GM18858 (cell line): ENCODE data around the gene NEFH.

ENCODE experiments used
- ATAC-seq: cut with Tn5 transposase; IDR thresholded peaks from one replicate; pipeline ENCODE4 v1.9.1; 2021; ENCODE audit not compliant: unreplicated experiment

NEFH gene

DNA sequence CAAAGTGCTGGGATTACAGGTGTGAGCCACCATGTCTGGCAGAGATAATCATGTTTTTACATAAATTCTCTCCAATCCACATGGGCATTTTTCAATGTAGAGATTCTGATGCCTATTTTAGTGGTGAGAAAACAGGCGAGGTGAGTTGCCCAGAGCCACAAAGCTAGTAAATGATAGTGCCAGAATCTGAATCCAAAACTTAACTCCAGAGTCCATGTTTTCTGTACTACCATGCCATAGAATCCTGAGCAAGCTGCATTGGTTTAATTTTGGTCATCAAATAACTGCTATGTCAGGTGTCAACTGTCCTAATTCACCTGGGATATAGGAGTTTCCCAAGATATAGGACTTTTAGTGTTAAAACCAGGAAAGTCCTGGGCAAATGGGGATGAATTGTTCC, 13.6 kb downstream of the NEFH start:
- no peak for ATAC-seq

DNA sequence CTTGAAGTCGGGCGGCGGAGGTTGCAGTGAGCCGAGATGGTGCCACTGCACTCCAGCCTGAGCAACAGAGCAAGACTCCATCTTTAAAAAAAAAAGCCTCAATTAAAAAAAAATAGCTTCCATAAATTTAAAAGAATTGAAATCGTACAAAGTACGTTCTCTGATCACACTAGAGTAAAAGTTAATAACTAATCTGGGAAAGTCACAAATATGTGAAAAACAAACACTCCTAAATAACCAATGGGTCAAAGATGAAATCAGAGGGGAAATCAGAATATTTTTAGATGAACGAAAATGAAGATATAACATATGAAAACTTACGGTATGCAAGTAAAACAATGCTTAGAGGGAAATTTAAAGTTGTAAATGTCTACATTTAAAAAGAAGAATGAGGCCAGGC, 19.8 kb downstream of the NEFH start:
- no peak for ATAC-seq

DNA sequence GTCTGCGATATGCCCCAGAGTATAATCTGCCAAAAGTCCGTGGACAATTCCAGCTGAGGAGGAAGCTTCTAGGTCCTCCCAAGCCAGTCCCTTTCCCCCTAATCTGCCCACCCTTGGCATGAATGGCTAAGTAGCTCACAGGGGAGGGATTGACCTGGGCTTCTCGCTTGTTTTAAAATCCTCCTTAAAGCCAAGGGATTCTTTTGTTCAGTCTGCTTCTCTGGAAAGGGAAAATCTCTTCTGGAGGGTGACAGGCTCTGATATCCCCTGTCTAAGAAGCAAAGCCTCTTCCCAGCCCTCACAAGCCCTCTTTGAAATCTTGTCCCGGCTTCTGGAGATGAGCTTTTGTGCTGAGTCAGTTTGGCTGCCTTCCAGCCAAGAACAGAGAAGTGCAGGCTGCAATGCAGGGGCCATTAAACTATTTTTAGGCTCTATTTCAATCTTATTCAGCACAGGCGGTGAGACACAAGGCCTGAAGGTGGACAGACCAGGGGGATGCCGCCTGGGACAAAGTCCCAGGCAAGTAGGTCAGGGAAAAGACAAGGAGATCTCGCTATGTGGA, 23.9 kb downstream of the NEFH start:
- no peak for ATAC-seq

DNA sequence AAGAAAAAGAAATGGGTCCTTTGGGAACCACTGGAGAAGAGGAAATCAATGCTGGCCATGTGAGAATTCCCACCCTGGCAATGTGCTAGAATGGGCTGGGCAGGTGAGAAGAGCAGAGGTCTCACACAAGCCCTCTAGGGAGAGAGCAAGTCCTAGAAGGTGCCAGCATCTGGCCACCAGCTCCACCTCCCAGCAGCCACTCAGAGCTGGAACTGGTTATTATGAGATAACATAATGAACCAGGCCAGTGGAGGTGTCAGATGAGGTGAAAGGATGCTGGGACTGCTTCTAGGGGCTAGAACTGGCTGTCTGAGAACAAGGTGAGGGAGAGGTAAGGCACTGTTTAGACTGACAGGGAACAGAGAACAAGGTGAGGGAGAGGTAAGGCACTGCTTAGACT, 29.3 kb downstream of the NEFH start:
- no peak for ATAC-seq

DNA sequence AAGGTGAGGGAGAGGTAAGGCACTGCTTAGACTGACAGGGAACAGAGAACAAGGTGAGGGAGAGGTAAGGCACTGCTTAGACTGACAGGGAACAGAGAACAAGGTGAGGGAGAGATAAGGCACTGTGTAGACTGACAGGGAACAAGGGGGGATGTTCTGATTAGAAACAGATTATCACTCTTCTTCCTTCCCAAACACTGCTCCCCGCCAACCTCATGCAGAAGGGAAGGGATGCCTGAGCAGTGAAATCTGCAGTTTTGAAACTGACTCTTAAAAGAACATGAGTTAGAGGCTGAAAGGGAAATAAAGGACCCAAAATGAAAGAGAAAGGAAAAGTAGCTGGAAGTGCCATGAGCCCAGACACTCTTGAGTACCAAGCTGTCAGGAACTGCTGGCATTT, 29.8 kb downstream of the NEFH start:
- ATAC-seq: no peak

DNA sequence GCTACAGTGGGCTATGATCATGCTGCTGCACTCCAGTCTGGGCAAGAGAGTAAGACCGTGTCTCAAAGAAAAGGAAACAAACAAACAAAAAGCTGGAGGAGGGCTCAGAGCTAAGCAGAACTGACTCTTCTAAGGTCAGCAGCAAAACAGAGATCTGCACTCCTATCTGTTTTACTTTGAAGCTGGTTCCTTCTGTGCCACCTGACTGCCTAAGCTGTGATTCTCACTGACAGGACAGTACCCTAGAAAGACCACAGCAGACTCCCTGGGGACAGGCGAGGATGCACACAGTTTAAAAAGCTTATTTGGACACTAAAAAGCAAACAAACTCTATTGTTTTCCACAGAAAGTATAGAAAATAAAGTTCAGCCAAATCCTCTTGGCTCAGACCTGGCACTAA, 30.5 kb downstream of the NEFH start:
- ATAC-seq: no peak

DNA sequence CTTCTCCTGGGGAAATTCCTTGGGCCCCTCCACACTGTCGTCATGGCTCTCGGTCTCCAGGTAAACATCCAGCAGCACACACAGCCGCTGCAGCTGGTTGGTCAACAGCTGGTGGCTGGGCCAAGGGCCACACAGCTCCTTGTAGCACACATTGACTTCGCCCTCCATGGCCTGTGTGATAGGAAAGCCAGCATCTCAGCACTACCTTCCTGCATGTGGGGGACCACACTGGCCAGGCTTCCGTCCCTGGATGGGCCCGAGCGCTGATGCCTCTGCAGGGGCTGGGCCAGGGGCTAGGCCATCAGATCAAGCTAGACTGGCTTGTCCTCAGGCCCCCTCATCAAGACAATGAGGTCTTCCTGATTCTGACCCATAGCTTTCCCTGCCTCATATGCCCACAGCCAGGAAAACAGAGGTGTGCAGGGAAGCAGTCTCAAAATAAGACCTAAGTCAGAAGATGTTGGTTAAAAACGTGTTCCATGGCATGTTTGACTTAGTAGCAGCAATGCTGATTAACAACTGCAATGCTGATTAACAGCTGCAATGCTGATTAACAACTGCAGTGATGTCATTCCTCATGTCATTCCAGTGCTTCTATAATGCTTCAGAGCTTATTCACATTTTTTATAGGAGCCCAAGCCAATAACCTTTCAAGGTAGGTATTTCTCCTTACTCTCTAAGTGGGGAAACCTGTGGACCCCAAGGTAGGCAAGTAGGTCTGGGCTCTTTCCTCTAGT, 31.3 kb downstream of the NEFH start:
- ATAC-seq: no peak

DNA sequence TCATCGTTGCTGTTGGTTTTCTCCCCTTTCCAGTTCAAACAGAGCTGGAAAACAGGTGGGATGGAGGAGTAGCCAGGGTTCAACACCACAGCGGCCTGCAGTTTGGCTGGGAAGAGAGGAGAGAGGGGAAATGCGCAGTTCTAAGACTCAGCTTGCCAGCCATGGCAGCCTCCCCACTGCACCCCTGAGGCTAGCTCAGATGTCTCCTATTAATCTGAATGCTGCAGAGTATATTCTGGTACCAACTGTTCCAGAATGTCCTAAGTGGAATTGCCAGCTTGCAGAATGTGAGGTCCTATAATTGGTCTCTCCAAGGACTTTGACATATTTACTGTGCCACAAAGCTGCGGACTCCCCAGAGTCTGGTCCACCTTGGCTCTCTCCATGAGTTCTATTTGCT, 32.0 kb downstream of the NEFH start:
- no peak for ATAC-seq

DNA sequence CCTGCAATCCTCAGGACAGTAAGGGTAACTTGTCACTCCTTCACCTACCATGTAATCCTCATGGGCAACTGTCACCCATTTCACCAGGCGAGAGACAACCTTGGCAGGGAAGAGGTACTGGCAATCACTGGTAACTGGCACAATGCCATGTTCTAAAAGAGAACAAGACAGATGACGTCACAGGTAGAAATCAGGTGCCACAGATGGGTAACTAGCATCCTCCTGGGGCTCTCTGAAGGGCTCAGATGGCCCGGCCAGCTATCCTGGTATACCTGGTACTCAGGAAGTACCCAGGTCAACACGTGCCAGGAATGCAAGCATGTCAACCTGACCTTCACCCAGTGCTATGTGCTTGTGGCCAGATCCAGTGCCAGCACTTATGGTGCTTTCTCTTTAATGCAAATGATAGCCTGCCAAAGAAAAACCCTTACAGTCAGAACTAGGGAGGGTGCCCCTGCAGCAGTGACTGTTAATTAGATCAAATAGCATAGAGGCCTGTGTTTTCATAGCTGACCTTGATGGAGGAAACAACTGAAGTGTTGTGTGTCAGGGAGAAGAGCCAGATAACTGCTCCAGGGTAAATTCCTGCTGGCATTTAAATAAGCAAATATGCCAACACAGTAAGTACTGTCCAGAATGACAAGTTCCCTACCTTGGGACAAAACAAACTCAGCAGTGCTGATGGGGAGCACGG, 37.3 kb downstream of the NEFH start:
- ATAC-seq: no peak

DNA sequence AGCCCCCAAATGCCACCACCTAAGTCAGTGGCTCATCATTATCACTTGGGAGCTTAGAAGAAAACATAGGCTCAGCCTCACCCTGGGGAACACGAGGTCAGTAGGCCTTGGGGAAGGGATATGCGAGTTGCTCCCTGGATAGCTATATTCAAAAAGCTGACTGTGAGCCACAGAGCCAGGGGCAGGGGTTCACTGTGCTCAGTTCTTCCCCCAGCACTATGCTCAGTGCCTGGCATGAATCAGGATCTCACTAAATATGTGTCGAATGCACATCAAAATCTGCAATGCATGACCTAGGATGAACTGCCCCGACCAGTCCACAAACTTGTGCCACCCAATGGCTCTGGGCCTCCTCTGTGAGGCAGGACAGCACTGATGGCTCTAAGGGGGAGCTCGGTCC, 38.4 kb downstream of the NEFH start:
- ATAC-seq: no peak

DNA sequence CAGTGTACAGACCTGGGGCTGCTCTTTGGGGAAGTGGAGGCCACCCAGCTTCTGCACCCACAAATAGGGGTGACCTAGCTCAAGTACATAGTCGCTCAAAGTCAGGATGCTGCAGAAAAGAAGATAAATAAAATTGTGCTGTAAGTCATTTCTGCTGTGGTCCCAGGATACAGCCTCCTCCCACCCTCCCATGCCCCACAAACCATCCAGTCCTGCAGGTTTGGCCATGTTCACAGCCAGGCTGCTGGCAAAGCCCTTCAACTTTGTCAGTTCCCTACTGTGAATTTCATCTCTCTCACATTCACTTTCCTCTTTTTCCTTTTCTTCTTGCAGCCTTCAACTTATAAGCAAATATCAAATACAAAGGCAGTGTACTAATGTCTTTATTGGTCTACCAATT, 40.0 kb downstream of the NEFH start:
- no peak for ATAC-seq

DNA sequence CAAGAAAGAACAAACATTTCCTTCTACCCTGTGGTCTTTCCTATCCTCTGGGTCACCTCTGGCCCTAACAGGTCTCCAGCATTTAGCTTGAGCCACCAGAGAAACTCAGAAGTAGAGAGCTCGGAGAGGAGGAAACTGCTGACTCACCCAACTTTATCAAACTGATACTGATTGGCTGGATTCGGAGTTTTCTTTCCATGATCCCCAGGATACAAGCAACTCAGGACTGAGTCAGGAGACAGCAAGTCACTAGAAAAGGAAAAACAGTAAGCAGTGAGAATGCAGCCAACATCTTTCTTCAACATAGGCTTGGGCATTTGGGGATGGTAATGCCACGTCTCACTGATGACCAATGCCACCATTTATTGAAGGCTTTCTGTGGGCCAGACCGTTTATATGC, 40.8 kb downstream of the NEFH start:
- ATAC-seq: no peak

DNA sequence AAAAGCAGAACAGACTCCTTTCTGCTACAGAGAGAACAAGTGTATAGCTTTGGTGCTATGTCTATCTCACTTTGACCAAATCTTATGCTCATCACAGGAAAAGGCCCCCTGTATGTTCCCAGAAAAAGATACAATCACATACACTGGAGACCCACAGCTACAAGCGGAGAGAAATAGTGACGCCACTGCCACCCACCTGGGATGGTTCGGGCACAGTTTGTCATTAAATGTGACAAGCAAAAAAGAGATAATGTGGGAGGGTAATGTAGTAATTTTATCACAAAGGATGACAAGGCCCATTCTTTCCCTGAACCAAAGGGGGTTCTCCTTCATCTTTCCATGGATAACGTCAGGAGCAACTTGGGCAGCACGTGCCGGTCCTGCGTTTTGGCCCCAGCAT, 41.5 kb downstream of the NEFH start:
- ATAC-seq: no peak

DNA sequence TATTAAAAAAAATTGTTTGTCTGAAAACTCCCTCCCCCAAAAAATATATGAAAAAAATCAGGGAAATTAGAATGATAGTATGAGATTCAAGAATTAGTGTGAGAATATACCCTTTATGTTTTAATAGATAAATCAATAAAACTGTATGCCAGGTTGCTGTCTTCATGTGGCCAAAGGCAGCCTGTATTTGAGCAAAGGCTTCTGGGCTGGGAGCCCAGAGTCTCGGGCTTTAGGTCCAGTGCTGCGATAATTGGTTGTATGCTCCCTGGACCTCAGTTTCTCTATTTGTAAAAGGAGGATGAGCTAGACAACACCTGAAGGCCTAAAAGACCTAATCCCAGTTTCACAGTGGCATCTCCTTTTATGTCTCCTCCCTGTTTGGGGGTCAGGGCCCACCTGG, 43.7 kb downstream of the NEFH start:
- no peak for ATAC-seq

DNA sequence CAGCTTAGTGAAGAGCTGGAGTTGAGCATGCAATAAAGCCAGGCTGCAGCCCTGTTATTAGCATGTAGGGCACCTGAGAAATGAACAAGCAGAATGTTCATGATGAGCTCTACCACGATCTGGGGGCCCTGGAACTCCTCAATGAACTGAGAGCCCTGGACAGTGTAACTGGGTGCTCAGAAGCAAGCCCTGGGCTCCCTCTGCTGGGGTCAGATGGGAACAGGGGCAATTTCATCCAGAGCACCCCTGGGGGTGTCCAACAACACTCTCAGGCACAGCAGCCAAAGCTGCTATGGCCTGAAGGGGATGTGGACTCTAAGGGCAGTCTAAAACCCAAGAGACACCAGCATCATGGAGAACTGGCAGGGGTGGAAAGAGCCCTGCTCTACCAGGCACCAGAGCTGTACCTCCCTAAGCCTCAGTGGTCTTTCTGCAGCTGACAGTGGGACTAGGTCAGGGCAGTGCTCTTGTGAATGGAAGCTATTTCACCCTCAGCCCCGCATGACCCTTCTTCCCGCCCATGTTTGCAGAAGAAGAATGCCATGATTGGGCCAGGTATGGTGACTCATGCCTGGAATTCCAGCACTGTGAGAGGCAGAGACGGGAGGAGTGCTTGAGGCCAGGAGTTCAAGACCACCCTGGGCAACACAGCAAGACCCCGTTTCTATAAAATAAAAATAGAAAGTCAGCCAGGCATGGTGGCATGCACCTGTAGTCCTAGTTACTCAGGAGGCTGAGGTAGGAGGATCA, 44.6 kb downstream of the NEFH start:
- no peak for ATAC-seq

DNA sequence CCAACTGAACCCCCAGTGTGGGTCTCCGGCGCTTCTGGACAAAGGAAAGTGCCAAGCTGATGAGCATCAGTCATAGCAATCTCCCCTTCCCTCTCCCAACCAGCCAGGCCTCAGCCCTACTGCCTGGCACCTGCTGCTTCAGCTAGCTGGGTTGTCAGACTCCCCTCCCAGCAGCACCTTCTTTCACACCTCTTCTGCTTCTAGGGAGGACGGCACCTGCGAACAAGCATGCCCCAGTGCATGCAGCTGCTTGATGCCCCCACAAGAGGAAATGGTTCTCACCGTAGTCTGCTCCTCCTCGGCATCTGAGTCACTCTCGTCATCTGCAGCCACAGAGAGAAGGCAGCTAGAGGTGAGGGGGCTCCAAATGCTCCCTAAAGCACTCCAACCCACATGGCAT, 48.1 kb downstream of the NEFH start:
- no peak for ATAC-seq

DNA sequence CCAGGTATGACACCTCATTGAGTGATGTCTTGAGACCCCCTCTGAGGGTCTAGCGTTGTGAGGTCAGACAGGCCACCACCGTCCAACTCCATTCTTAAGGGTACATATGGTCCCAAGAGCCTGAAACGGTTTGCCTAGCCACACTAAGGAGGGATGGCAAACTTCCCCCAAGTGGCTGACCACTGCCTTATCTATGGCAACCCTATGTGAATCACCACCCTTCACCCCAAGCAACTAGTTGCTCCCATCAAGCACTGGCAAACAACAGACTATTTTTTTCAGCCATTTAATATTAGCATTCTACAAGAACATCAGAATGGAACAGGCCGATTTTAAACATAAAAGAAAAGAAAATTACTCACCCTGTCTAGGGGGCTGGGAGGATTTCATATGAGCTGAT, 50.7 kb downstream of the NEFH start:
- ATAC-seq: no peak

DNA sequence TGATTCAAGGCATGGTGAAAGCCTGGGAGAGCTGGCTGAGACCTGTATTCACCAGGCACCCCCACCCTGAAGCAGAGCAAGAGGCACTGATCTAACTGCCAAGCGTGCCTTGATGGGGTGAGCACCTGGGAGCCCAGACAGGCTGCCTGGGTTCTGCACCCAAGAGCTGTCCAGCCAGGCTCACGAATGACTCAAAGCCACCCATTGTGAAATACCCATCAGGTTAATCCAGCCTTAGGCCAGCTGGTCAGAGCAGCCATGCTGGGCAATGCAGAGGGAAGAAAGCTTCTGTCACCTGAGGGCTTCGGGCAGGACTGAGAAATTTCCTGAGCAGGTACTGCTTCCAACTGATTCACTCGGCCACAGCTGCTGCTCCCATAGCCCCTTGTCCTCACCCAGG, 51.4 kb downstream of the NEFH start:
- ATAC-seq: no peak

DNA sequence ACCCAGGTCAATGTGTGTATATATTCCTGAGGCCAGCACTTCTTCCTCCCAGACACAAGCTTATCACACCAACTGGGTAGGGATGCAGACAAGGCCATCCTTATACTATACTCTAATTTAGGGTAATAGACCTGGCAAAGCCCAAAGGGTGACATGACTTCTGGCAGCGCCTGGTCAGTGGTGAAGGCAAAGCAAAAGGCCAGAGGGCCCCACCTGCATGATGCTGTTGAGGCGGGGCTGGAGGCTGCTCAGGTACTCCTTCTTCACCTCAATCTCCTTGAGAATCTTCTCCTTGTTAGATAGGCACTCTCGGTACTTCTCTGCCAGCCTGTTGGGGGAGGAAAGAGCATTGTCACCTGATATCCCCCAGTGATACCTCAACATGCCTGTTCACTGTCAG, 56.4 kb downstream of the NEFH start:
- no peak for ATAC-seq

DNA sequence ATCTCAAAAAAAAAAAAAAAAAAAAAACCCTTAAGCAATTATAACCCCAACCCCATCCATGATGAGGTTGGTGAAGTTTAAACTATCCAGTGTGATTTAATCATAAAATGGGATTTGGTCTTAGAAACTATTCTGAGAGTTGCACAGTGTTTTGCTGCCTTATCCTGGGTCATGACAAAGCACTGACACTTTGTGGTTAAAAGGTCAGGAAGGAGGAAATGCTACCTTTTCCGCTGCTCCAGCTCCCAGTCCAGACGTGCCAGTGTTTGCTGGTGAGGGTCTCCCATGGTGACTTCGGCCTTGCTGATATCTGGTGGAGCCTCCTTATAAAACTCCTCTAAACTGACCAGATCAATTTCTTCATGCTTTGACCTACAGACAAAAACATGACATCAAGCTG, 59.1 kb downstream of the NEFH start:
- ATAC-seq: no peak
